ENCODE results near the gene KDM1B. TPM values are rescaled to one million over a fixed set of nuclear protein-coding genes. Genes with fewer than 3 reads are reported as not detected.
"Not testable (repeated sequence)": the region's sequence is repeated elsewhere in the genome, so short reads cannot be mapped to it uniquely, and the experiment has no call there.

The KDM1B gene
- total and polyA plus RNA-seq, 9 of the 15 experiments (the other 6 are each of a cell fraction or from before 2014, with no cell fraction given): 1.4 to 58.9 (median 36.3) TPM

- POLR2A ChIA-PET: interaction anchor here (0.7 kb wide), 1 partner anchor 34 kb away, joined by 3 read pairs; no protein-coding TSS in a partner anchor
- 86% methylated on average over 2 of the region's 4 CpGs for whole genome bisulfite sequencing (ENCODE audit: insufficient coverage, low coverage, missing lambda C conversion rate)
- H3K27me3 ChIP-seq (ENCODE audit: control insufficient read depth in 2 of 2, insufficient read depth in 2 of 2, low read length in 2 of 2); BruUV-seq (replicated peaks); H3K9ac ChIP-seq (ENCODE audit: insufficient read depth in 1 of 2, low read depth in 2 of 2, low read length in 2 of 2); H3K4me1 ChIP-seq (replicated peaks in 1 of 2; ENCODE audit: control insufficient read depth in 2 of 2, insufficient read depth in 2 of 2, low read length in 2 of 2); H3K4me3 ChIP-seq; H2AFZ ChIP-seq (ENCODE audit: low read depth, low read length); in situ Hi-C loops (cut with MboI); H3K9me1 ChIP-seq (ENCODE audit: control insufficient read depth, insufficient read depth, low read length); DNase-seq (ENCODE audit: extremely low read depth in 1 of 4, low spot score in 3 of 4); H3K27ac ChIP-seq (ENCODE audit: extremely low read depth, low read depth, low read length); H3K4me2 ChIP-seq (ENCODE audit: insufficient read depth, low read length); H4K20me1 ChIP-seq (replicated peaks; ENCODE audit: control insufficient read depth, insufficient read depth, low read length); FAIRE-seq; CTCF ChIA-PET (ENCODE audit: low intra/inter-chr PET ratio); H3K9me3 ChIP-seq (replicated peaks; ENCODE audit: control insufficient read depth, insufficient read depth, low read depth, low read length); intact Hi-C loops (cut with micrococcal nuclease); ATAC-seq: not testable (repeated sequence)
- 0 out of 2 replicates have a peak, but pooled peaks have one; percentile 47 for TF ChIP-seq BCOR (IDR thresholded peaks at IDR 0.05)
- H3K79me2 ChIP-seq (ENCODE audit: control insufficient read depth, insufficient read depth, low read length): peaks cover 49% of the 10 kb centered on the region
- H3K36me3 ChIP-seq (ENCODE audit: control insufficient read depth, insufficient read depth, low read length): peaks cover 64% of the 10 kb centered on the region
Observed at GRCh38 chr6:18233770-18234169, 78.5 kb downstream of the KDM1B start.

GRCh38 chr6:18234564-18234963 lies 79.3 kb downstream of the KDM1B start:
- POLR2A ChIA-PET: interaction anchor here (0.7 to 1.1 kb wide), 2 partner anchors 12 to 35 kb away, joined by 3 read pairs; no protein-coding TSS in a partner anchor
- Histone ChIP-seq H3K27ac (ENCODE audit: extremely low read depth, low read depth, low read length) (no peak overlapping the region), H3K27me3 (ENCODE audit: control insufficient read depth in 2 of 2, insufficient read depth in 2 of 2, low read length in 2 of 2) (no peaks in the 10 kb centered on the region), H3K79me2 (ENCODE audit: control insufficient read depth, insufficient read depth, low read length) (peaks cover 50% of the 10 kb centered on the region), H3K4me3 (no peak overlapping the region), H4K20me1 (replicated peaks; ENCODE audit: control insufficient read depth, insufficient read depth, low read length) (no peaks in the 10 kb centered on the region), H3K9ac (ENCODE audit: insufficient read depth in 1 of 2, low read depth in 2 of 2, low read length in 2 of 2) (no peak overlapping the region), H3K4me2 (ENCODE audit: insufficient read depth, low read length) (no peak overlapping the region), H3K9me1 (ENCODE audit: control insufficient read depth, insufficient read depth, low read length) (no peaks in the 10 kb centered on the region), H2AFZ (ENCODE audit: low read depth, low read length) (no peak overlapping the region), H3K9me3 (replicated peaks; ENCODE audit: control insufficient read depth, insufficient read depth, low read depth, low read length) (no peaks in the 10 kb centered on the region; the same call in 1 of the 2 replicates), H3K36me3 (ENCODE audit: control insufficient read depth, insufficient read depth, low read length) (peaks cover 68% of the 10 kb centered on the region), H3K4me1 (replicated peaks in 1 of 2; ENCODE audit: control insufficient read depth in 2 of 2, insufficient read depth in 2 of 2, low read length in 2 of 2) (no peaks in the 10 kb centered on the region)
- no peak for ATAC-seq
- TF ChIP-seq ZNF740 (CRISPR knock-in tag; IDR thresholded peaks at IDR 0.05) (no peak), ZNF740 (tag; IDR thresholded peaks at IDR 0.05) (no peak), POLR2A (conservative IDR thresholded peaks at IDR 0.05) (peak; percentile 58), SUPT5H (IDR thresholded peaks at IDR 0.05) (peak; percentile 49; the same call in 1 of the 2 replicates), MYNN (IDR thresholded peaks at IDR 0.05) (no peak), MYNN (CRISPR knock-in tag; IDR thresholded peaks at IDR 0.05) (no peak), ZKSCAN1 (IDR thresholded peaks at IDR 0.05; ENCODE audit: low read depth, low read length) (no peak), KHSRP (IDR thresholded peaks at IDR 0.05) (no peak)
- BruUV-seq (replicated peaks): TSS peak; percentile 2
- intact Hi-C loops (cut with micrococcal nuclease) (no loop called here), in situ Hi-C loops (cut with MboI) (no loop called here)
- DNase-seq (ENCODE audit: extremely low read depth in 1 of 4, low spot score in 3 of 4): no peak
- no peak for FAIRE-seq
- 100% methylated on average over 1 of the region's 1 CpG for WGBS (ENCODE audit: insufficient coverage, low coverage, missing lambda C conversion rate)
- CTCF ChIA-PET (ENCODE audit: low intra/inter-chr PET ratio): no interaction called here

Measured in K562 (cell line).